GM10847 (cell line): Measurements from ENCODE around the gene MATN3.

Source experiments
- POLR2A ChIP-seq: IDR thresholded peaks from 2 replicates; pipeline ENCODE4 v1.6.1; 2011; ENCODE audit not compliant: insufficient read length; ENCODE audit errors: extremely low read depth

MATN3 gene

GRCh38 chr2:20012282-20013125, at the start of gene MATN3:
TSS of gene MATN3 (minus strand) at chr2:20012668. CDS start at chr2:20012631, 37 bp downstream.
- TF ChIP-seq POLR2A = no peak

- no peak for TF ChIP-seq POLR2A
Observed at GRCh38 chr2:20061940-20062339, 49.5 kb upstream of the MATN3 start.

GRCh38 chr2:20061476-20061875, 49.0 kb upstream of the MATN3 start:
- TF ChIP-seq POLR2A = no peak

GRCh38 chr2:20060106-20060505, 47.6 kb upstream of the MATN3 start:
- TF ChIP-seq POLR2A = no peak

GRCh38 chr2:20057268-20057667, 44.8 kb upstream of the MATN3 start:
- no peak for TF ChIP-seq POLR2A

- no peak for TF ChIP-seq POLR2A
Observed at GRCh38 chr2:20054931-20055330, 42.5 kb upstream of the MATN3 start.

GRCh38 chr2:20054119-20054518, 41.7 kb upstream of the MATN3 start:
- TF ChIP-seq POLR2A = no peak

GRCh38 chr2:20052861-20053281, 40.4 kb upstream of the MATN3 start:
- no peak for TF ChIP-seq POLR2A

GRCh38 chr2:20052229-20052851, 39.9 kb upstream of the MATN3 start:
- TF ChIP-seq POLR2A = no peak

- peak; percentile 55 for TF ChIP-seq POLR2A
Observed at GRCh38 chr2:20051532-20052228, 39.2 kb upstream of the MATN3 start, which contains the start of gene LAPTM4A. TSS of gene LAPTM4A (minus strand) at chr2:20051628. CDS start at chr2:20051520, 108 bp downstream.

GRCh38 chr2:20050646-20051531, 38.4 kb upstream of the MATN3 start:
- TF ChIP-seq POLR2A = no peak

GRCh38 chr2:20050104-20050645, 37.7 kb upstream of the MATN3 start:
- no peak for TF ChIP-seq POLR2A

GRCh38 chr2:20049637-20050036, 37.2 kb upstream of the MATN3 start:
- no peak for TF ChIP-seq POLR2A
